ENCODE data around the gene RPL14.
"Not testable (repeated sequence)": the region's sequence is repeated elsewhere in the genome, so short reads cannot be mapped to it uniquely, and the experiment has no call there.

RPL14 gene

GRCh38 chr3:40455328-40455727, 1.8 kb upstream of the RPL14 start:
- Histone ChIP-seq H3K14ac (ENCODE audit: low read length) (no peak overlapping the region), H2BK120ac (ENCODE audit: low read depth, low read length) (no peak overlapping the region), H3K9me3 (replicated peaks in 1 of 2; ENCODE audit: control insufficient read depth in 2 of 2, insufficient read depth in 1 of 2, low read depth in 1 of 2, low read length in 2 of 2) (no peaks in the 10 kb centered on the region), H4K8ac (ENCODE audit: low read depth, low read length) (no peak overlapping the region), H3K23ac (ENCODE audit: low read depth, low read length, poor library complexity) (no peak overlapping the region), H3K4me3 (ENCODE audit: low read length in 2 of 2) (no peak overlapping the region), H2BK15ac (ENCODE audit: low read length) (no peak overlapping the region), H4K91ac (ENCODE audit: low read depth, low read length, poor library complexity) (no peak overlapping the region), H2BK12ac (ENCODE audit: low read length) (no peak overlapping the region), H2BK5ac (ENCODE audit: low read length) (no peak overlapping the region), H3K4me2 (ENCODE audit: insufficient read depth, low read length, poor library complexity, severe bottlenecking) (no peak overlapping the region), H3K9ac (ENCODE audit: low read depth, low read length, poor library complexity) (no peak overlapping the region), H3K4ac (ENCODE audit: low read length) (no peak overlapping the region), H3K79me1 (ENCODE audit: low read depth, low read length) (no peaks in the 10 kb centered on the region), H3K27me3 (ENCODE audit: control insufficient read depth in 3 of 3, insufficient read depth in 3 of 3, low read depth in 1 of 3, low read length in 3 of 3) (no peaks in the 10 kb centered on the region), H3K36me3 (replicated peaks in 1 of 2; ENCODE audit: control insufficient read depth in 2 of 2, insufficient read depth in 2 of 2, low read length in 2 of 2) (peaks cover 10 to 25% of the 10 kb centered on the region in 2 donors), H2AK5ac (ENCODE audit: low read depth, low read length) (no peak overlapping the region), H3K27ac (replicated peaks; ENCODE audit: low read length) (no peak overlapping the region), H3K4me1 (ENCODE audit: control insufficient read depth in 2 of 2, insufficient read depth in 1 of 2, low read depth in 1 of 2, low read length in 2 of 2) (peaks cover 6 to 9% of the 10 kb centered on the region in 2 donors), H2AFZ (ENCODE audit: low read length) (no peak overlapping the region), H3K18ac (ENCODE audit: low read length) (no peak overlapping the region)
- DNase-seq (ENCODE audit: low spot score), result no peak
- WGBS, 2 donors (ENCODE audit: extremely low coverage in 2 of 2, insufficient read length in 2 of 2, insufficient replicate concordance in 1 of 2), result no CpG with 5 or more reads among the region's 4 CpGs

GRCh38 chr3:40456279-40456939, 730 bp upstream of the RPL14 start:
- peak overlapping the region; percentile 40 for H3K4me2 ChIP-seq (ENCODE audit: insufficient read depth, low read length, poor library complexity, severe bottlenecking)
- no peak overlapping the region for H3K14ac ChIP-seq (ENCODE audit: low read length)
- H3K9me3 ChIP-seq (replicated peaks in 1 of 2; ENCODE audit: control insufficient read depth in 2 of 2, insufficient read depth in 1 of 2, low read depth in 1 of 2, low read length in 2 of 2), result no peaks in the 10 kb centered on the region
- H2AK5ac ChIP-seq (ENCODE audit: low read depth, low read length), result no peak overlapping the region
- DNase-seq (ENCODE audit: low spot score), result no peak
- peak overlapping the region; percentile 47 for H3K9ac ChIP-seq (ENCODE audit: low read depth, low read length, poor library complexity)
- H2BK12ac ChIP-seq (ENCODE audit: low read length), result no peak overlapping the region
- peaks cover 6 to 9% of the 10 kb centered on the region in 2 donors for H3K4me1 ChIP-seq (ENCODE audit: control insufficient read depth in 2 of 2, insufficient read depth in 1 of 2, low read depth in 1 of 2, low read length in 2 of 2)
- H2AFZ ChIP-seq (ENCODE audit: low read length), result peak overlapping the region; percentile 71
- H2BK15ac ChIP-seq (ENCODE audit: low read length), result no peak overlapping the region
- no CpG with 5 or more reads among the region's 29 CpGs for WGBS, 2 donors (ENCODE audit: extremely low coverage in 2 of 2, insufficient read length in 2 of 2, insufficient replicate concordance in 1 of 2)
- no peak overlapping the region for H4K8ac ChIP-seq (ENCODE audit: low read depth, low read length)
- peaks cover 17 to 36% of the 10 kb centered on the region in 2 donors for H3K36me3 ChIP-seq (replicated peaks in 1 of 2; ENCODE audit: control insufficient read depth in 2 of 2, insufficient read depth in 2 of 2, low read length in 2 of 2)
- peak overlapping the region; percentile 82 to 98 for H3K4me3 ChIP-seq (ENCODE audit: low read length in 2 of 2)
- no peak overlapping the region for H4K91ac ChIP-seq (ENCODE audit: low read depth, low read length, poor library complexity)
- H2BK5ac ChIP-seq (ENCODE audit: low read length), result no peak overlapping the region
- H3K27ac ChIP-seq (replicated peaks; ENCODE audit: low read length), result no peak overlapping the region
- no peaks in the 10 kb centered on the region for H3K79me1 ChIP-seq (ENCODE audit: low read depth, low read length)
- H3K18ac ChIP-seq (ENCODE audit: low read length), result no peak overlapping the region
- H3K4ac ChIP-seq (ENCODE audit: low read length), result no peak overlapping the region
- H3K23ac ChIP-seq (ENCODE audit: low read depth, low read length, poor library complexity), result no peak overlapping the region
- H2BK120ac ChIP-seq (ENCODE audit: low read depth, low read length), result no peak overlapping the region
- H3K27me3 ChIP-seq (ENCODE audit: control insufficient read depth in 3 of 3, insufficient read depth in 3 of 3, low read depth in 1 of 3, low read length in 3 of 3), result no peaks in the 10 kb centered on the region

- WGBS, 2 donors (ENCODE audit: extremely low coverage in 2 of 2, insufficient read length in 2 of 2, insufficient replicate concordance in 1 of 2), result no CpG with 5 or more reads among the region's 4 CpGs
- no peak overlapping the region for H3K23ac ChIP-seq (ENCODE audit: low read depth, low read length, poor library complexity)
- H3K9ac ChIP-seq (ENCODE audit: low read depth, low read length, poor library complexity), result no peak overlapping the region
- no peak overlapping the region for H2BK12ac ChIP-seq (ENCODE audit: low read length)
- H4K91ac ChIP-seq (ENCODE audit: low read depth, low read length, poor library complexity), result no peak overlapping the region
- H2BK120ac ChIP-seq (ENCODE audit: low read depth, low read length), result no peak overlapping the region
- H2BK5ac ChIP-seq (ENCODE audit: low read length), result no peak overlapping the region
- H3K18ac ChIP-seq (ENCODE audit: low read length), result no peak overlapping the region
- no peak overlapping the region for H2AFZ ChIP-seq (ENCODE audit: low read length)
- DNase-seq (ENCODE audit: low spot score), result no peak
- no peak overlapping the region for H3K4me2 ChIP-seq (ENCODE audit: insufficient read depth, low read length, poor library complexity, severe bottlenecking)
- no peak overlapping the region for H3K27ac ChIP-seq (replicated peaks; ENCODE audit: low read length)
- no peak overlapping the region for H4K8ac ChIP-seq (ENCODE audit: low read depth, low read length)
- no peak overlapping the region for H2BK15ac ChIP-seq (ENCODE audit: low read length)
- H2AK5ac ChIP-seq (ENCODE audit: low read depth, low read length), result no peak overlapping the region
- no peaks in the 10 kb centered on the region for H3K79me1 ChIP-seq (ENCODE audit: low read depth, low read length)
- H3K4me1 ChIP-seq (ENCODE audit: control insufficient read depth in 2 of 2, insufficient read depth in 1 of 2, low read depth in 1 of 2, low read length in 2 of 2), result peaks cover 3 to 6% of the 10 kb centered on the region in 2 donors
- H3K27me3 ChIP-seq (ENCODE audit: control insufficient read depth in 3 of 3, insufficient read depth in 3 of 3, low read depth in 1 of 3, low read length in 3 of 3), result no peaks in the 10 kb centered on the region
- H3K9me3 ChIP-seq (replicated peaks in 1 of 2; ENCODE audit: control insufficient read depth in 2 of 2, insufficient read depth in 1 of 2, low read depth in 1 of 2, low read length in 2 of 2), result no peaks in the 10 kb centered on the region
- peaks cover 23 to 56% of the 10 kb centered on the region in 2 donors for H3K36me3 ChIP-seq (replicated peaks in 1 of 2; ENCODE audit: control insufficient read depth in 2 of 2, insufficient read depth in 2 of 2, low read length in 2 of 2)
- H3K4ac ChIP-seq (ENCODE audit: low read length), result no peak overlapping the region
- no peak overlapping the region for H3K14ac ChIP-seq (ENCODE audit: low read length)
- peak overlapping the region in 1 of 2 donors; percentile 82 for H3K4me3 ChIP-seq (ENCODE audit: low read length in 2 of 2)
Observed at GRCh38 chr3:40458473-40458872, 1.3 kb downstream of the RPL14 start.

GRCh38 chr3:40460481-40460880, 3.3 kb downstream of the RPL14 start:
- H2AK5ac ChIP-seq (ENCODE audit: low read depth, low read length); H4K91ac ChIP-seq (ENCODE audit: low read depth, low read length, poor library complexity); H3K27me3 ChIP-seq (ENCODE audit: control insufficient read depth in 3 of 3, insufficient read depth in 3 of 3, low read depth in 1 of 3, low read length in 3 of 3); H3K27ac ChIP-seq (replicated peaks; ENCODE audit: low read length); H3K23ac ChIP-seq (ENCODE audit: low read depth, low read length, poor library complexity); H3K9me3 ChIP-seq (replicated peaks in 1 of 2; ENCODE audit: control insufficient read depth in 2 of 2, insufficient read depth in 1 of 2, low read depth in 1 of 2, low read length in 2 of 2); H2BK15ac ChIP-seq (ENCODE audit: low read length); H3K4me1 ChIP-seq (ENCODE audit: control insufficient read depth in 2 of 2, insufficient read depth in 1 of 2, low read depth in 1 of 2, low read length in 2 of 2); H2BK12ac ChIP-seq (ENCODE audit: low read length); DNase-seq (ENCODE audit: low spot score); H2BK120ac ChIP-seq (ENCODE audit: low read depth, low read length); H2AFZ ChIP-seq (ENCODE audit: low read length); H3K18ac ChIP-seq (ENCODE audit: low read length); H3K4me2 ChIP-seq (ENCODE audit: insufficient read depth, low read length, poor library complexity, severe bottlenecking); H3K4me3 ChIP-seq (ENCODE audit: low read length in 2 of 2); H4K8ac ChIP-seq (ENCODE audit: low read depth, low read length); H2BK5ac ChIP-seq (ENCODE audit: low read length); H3K9ac ChIP-seq (ENCODE audit: low read depth, low read length, poor library complexity); H3K79me1 ChIP-seq (ENCODE audit: low read depth, low read length); H3K14ac ChIP-seq (ENCODE audit: low read length); H3K4ac ChIP-seq (ENCODE audit: low read length): not testable (repeated sequence)
- WGBS, 2 donors (ENCODE audit: extremely low coverage in 2 of 2, insufficient read length in 2 of 2, insufficient replicate concordance in 1 of 2), result no CpG with 5 or more reads among the region's 6 CpGs
- H3K36me3 ChIP-seq (replicated peaks in 1 of 2; ENCODE audit: control insufficient read depth in 2 of 2, insufficient read depth in 2 of 2, low read length in 2 of 2), result peaks cover 29 to 77% of the 10 kb centered on the region in 2 donors

Measured in neuronal stem cell (in vitro differentiated cells).